AML-193 (cell line): ENCODE data around the gene EPHA6.

Source experiments
- DNase-seq, 2 experiments: peaks; one replicate each; lab custom pipeline; 2025; lab: John Stamatoyannopoulos, UW

The EPHA6 gene

DNA sequence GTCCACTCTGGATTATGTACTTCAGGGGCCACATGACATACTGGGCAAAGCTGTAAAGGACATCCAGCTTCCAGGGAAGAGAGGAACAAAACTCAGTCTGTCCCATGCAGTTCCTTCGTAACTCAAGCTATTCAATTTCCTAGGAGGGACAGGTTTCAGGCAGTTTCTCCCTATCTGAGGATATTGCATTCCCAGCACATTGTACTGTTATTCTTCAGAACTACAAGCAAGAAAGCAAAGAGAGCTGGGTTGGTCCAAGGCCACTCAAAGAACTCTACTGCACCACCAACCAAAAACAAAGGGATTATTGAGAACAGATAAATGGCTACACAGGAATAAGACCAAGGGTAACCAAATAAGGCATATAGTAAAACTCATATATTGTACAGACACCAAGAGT, 832.5 kb downstream of the EPHA6 start:
- DNase-seq = no peak

DNA sequence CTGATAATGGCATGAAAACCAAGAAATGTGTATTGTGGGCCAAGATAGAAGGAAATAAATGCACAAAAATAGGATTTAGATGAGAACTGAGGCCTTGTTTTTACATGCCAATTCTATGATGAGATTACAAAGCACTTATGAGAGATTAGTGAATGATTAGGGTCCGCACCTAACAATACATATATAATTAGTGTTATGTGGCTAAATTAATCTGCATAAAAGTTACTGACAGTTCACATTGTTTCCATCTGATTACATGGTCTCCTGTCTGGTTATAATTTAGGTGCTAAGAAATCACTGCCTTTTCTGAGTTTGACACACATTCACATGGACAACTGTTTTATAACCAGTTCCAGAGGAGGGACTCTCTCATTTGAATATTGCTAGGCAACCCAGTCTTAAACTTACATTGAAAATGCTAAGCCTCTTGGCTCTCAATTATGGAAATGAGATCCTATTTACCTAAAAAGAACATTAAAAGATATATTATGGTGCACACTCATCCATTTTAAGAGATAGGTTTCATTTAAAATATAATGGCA, 833.1 kb downstream of the EPHA6 start:
- DNase-seq = no peak

DNA sequence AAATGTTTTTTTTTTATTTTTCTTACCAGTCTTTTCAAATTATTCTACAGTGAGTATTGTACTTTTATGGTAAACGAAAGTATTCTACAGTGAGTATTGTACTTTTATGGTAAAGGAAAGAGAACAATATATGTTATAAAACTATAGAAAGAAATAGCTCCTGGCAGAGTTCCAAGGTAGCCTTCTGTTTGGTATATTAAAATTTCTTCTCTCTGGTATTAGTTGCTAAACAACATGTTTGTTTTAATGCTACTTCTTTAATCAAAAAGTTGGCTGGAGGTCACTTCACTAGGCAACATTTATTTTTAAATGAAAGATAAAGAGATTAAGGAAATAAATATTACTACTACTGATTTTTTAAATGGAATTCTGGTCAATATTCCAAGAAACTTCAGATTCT, 841.6 kb downstream of the EPHA6 start:
- no peak for DNase-seq

DNA sequence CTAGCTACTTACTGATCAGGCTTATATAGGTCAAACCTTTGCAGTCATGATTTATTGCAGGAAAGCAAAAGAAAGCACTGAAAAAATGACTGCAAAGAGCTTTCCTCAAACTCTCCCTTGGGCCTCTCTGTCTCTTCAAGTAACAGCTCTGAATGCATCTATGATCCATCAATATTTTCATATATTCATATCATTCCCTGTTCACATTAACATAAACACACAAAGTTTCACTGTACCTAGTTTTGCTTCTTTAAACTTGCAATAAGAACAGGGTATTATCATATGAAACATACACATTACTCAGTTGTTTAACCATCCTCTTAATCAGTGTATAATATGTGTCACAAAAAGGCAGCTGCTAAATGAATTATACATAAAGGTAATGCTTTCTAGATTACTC, 842.2 kb downstream of the EPHA6 start:
- DNase-seq = no peak

DNA sequence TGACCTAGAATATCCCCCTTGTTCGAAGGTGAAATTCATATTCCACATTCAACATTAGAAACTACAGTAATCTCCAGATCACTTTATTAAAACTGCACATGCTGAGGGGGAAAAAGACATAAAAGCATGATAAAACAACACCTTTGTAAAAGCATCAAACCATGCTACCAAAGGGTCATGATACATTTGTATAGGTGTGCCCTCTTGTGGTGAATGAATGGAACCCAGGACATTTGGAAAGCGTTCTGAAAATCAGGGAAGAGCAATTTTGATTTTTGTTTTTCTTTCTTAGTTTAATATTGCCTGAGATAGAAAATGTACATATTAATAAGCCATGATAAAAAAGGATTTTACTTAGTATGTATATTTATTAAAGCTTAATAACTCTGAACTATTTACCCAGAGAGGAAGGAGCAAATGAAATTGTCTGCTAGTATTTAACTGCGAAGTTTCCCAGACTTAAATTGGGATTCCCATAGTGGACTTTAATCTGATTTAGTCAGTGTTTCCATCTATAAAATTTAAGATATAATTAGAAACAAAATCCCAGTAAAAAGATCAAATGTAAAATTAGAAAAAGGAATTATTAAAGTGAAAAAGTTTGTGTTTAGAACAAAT, 844.4 kb downstream of the EPHA6 start:
- peak; percentile 23 to 24 for DNase-seq

DNA sequence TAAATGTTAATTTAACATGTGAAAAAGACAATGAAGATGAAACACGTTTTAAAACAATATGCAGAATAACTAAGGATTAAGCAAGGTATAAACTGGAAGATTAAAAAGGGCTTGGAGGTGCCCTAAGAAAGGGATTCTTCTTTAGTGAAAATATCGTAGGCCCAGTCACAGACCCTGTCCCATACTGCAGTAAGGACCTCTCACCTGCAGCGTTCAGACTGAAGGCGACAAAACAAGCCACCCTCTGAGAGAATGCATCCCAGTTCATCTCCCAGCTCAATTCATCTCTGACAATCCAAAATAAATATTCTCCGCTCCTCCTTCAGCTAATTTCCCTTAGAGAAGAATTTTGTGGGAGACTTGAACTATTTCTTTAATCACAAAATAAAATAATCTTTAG, 847.9 kb downstream of the EPHA6 start:
- no peak for DNase-seq

DNA sequence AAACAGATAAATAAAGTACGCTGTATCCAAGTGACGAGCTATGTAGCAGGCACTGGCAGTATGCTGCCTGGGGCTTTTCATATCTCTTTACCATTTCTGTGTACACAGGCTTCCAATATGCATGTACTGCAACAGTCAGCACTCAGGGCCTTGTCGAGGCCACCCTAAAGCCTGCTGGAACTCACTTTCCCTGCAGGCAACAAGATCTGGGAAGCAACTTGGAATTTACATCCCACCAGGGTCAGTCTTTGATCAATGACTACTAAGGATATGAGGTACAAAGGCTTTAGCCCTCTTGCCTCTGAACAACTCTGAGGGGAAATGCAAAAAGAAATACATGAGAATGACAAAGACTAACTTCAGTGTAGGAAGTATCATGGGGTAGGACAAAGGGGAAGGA, 848.4 kb downstream of the EPHA6 start:
- no peak for DNase-seq

DNA sequence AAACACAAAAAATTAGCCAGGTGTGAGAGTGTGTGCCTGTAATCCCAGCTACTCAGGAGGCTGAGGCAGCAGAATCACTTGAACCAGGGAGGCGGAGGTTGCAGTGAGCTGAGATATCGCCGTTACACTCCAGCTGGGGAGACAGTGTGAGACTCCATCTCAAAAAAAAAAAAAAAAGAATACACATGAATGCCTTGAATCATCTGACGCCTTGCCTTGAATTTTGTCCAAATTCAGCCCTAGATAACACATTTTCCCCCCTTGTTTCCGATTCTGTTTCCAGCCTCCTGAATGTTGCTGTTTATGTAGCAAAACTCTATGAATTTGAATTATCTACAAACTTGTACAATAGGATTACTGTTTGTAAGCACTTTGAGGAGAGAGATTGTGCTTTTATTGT, 851.5 kb downstream of the EPHA6 start:
- no peak for DNase-seq

DNA sequence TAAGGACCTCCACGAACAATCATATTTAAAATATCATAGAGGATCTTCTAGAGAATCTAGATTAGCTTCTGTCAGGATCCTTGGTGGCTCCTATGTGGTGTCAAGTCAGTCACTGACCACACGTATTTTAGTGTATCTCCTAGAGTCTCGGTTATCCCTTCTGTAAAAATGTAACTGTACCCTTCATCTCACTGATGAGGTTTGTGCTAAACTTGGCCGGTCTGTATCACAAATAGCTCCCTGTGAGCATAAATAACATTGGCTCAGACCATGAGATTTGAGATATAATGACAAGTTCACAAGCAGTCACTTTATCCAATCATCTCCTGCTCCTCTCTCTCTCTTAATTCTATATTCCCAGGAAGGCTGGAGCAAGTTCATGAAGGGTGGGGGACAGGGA, 856.6 kb downstream of the EPHA6 start:
- DNase-seq = no peak

DNA sequence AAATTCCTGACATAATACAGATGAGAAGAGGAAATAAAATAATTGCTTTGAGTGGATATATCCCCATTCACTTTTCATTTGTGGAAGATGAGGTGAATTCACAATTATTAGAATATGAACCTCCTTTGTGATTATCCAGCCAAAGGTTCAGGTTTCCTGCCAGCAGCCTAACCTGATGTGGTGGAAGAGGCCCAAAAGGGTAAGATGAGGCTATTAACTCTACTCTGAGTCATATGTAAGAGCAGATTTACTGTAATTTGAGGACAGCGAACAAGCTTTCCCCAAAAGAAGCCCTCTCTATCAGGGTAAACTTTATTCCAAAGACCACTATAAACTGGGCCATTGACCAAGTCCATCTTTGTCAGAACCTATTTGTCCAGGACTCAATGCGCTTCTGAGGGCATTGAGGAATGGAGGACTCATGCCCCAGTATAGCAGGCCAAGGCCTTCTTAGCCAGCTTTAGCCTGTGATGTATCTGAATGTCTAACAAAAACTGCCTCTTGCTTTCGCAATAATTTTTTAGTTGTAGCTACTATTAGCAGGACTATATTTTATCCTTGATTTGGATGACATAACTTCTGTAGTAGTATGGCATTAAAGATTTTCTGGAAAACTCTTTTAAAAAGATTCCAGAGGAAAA, 859.1 kb downstream of the EPHA6 start:
- no peak for DNase-seq

DNA sequence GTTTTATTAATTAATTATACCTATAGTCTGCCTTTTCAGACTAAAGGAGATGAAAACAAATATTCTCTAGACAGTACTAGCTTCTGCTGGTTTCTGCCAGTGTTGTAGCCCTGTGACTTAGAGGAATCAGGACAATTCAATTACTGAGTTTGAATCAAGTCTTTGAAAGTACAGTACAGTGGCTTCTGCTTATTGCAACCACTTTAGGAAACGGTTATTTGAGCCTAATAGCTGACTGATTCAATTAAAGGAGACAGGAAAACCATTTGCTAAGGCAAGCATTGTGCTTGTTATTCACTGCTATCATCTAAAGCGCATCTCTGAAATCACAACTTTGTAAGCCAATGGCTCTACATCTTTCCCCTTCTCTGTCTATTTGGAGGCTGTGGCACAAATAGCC, 860.1 kb downstream of the EPHA6 start:
- no peak for DNase-seq

DNA sequence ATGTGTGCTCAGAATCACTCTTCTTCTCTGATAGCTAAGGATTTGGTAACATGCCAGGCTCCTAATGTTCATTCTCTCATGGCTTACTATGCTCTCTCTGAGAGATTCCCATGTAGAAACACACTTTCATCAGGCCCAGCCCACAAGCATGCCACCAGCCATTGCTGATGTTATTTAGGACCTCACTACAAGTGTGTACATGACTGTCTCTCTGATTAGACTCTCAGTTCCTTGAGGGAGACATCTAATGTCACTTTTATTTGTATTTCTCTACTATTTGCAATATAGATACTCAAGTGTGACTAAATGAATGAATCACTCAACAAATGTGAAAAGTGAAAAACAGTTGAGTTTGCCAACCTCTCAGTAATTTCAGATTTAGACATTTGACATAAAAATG, 865.8 kb downstream of the EPHA6 start:
- no peak for DNase-seq

DNA sequence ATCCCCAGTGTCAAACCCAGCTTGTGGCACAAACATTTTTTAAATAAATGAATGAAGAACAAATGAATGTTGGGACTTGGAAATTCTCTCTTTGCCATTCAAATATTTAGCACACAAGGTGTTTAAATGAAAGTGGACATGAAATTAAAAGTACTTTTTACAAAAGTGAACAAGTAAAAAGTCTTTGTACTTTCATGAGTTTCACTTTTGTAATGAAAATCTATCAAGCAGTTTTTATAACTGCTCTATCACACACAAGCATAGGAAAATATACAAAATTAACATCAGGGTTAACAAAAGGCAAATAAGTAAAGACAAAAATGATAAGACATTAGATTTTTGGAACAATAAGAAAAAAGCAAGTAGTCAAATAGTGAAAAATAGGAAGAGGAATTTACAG, 866.3 kb downstream of the EPHA6 start:
- DNase-seq = no peak

DNA sequence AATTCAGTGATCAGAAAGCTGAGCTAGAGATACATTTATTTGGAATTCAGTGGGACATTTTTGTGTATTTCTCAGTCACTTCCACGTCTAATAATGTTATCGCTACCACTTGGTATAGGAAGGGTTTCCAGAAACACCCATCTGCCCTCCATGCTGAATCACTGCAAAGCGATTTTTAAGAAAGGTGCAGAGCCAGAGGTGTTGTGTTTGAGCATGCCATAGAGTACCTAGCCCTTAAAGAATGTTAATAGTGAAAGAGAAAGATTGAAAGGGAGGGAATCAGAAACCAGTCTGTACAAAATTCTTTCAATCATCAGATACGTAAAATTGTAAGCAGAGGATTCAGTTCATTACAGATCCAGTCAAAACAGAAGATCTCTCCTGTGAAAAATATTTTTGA, 870.1 kb downstream of the EPHA6 start:
- no peak for DNase-seq

DNA sequence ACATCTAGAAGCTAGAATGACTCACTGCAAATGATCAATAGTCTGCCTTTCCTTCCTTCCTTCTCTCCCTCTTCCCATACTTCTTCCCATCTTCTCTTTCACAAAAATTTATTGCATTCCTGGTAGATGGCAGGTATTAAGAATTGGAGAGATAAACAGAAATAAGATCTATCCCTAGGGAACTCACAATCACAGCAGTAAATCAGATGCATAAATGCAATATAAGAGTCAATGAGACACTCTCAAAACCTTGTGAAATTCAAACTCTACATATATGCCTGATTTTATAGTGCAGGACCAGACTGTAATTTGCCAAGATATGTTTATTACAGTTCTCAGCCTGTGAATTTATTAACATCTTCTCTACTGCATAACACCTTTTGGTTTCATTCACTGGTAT, 871.9 kb downstream of the EPHA6 start:
- DNase-seq = no peak

DNA sequence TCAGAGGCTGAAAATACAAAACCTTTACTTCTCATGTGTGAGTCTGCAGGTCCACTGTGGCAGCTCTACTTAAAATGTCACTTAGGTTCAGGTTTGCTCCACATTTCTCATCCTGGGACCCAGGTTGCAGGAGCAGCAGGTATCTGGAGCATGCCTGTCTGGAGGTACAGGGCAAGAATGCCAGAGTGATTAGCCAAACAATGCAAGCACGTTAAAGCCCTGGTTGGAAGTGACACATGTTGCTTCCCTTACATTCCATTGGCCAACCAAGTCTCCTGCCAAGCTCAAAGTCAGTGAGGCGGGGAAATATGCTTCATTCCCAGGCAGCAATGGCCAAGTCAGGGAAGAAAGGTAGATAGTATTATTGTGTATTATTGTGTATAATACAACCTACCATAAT, 873.3 kb downstream of the EPHA6 start:
- no peak for DNase-seq

DNA sequence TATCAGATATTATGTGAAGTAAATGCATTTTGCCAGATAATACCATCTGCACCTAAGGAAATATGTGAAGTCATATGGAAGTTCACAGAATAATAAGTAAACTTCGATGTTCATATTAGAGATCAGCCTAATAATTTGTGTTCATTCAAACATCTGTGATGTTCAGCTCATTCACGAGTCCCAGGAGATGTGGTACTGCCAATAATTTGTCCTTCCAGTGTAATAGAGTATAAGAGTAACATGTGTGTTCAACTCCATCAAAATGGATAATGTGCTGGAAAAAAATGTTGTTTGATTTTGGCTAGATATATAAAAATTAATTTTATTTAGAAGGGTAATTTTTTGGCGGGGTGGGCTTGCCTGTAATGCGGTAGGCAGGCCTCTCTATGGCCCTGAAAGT, 874.7 kb downstream of the EPHA6 start:
- DNase-seq = no peak

DNA sequence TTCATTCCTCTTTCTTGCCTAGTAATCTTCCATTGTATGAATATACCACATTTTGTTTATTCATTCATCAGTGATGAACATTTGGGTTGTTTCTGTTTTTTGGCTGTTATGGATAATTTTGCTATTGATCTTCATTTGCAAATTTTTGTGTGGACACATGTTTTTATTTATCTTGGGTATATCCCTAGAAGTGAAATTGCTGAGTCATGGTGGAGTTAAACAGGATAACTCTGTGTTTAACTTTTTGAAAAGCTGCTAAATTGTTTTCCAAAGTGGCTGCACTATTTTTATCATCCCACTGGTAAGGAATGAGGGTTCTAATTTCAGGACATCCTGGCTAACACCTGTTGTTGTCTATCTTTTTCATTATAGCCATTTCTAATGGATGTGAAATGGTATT, 875.6 kb downstream of the EPHA6 start:
- no peak for DNase-seq

DNA sequence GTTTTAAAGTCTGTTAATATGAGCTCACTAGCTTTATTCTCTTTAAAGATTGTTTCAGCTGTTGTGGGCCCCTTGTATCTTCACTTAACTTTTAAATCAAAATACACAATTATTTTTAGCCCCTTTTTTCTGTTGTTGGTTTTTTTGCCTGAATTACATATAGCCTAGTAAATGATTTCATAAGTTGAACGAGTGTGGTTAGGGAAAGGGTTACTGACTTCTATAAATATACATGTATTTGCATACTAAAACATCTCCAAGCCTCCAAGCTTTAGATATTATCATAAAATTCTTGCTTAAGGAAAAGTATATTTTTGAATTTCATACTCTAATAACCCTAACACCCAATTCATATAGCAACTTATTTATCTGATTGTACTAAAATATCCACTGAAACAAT, 877.0 kb downstream of the EPHA6 start:
- no peak for DNase-seq

DNA sequence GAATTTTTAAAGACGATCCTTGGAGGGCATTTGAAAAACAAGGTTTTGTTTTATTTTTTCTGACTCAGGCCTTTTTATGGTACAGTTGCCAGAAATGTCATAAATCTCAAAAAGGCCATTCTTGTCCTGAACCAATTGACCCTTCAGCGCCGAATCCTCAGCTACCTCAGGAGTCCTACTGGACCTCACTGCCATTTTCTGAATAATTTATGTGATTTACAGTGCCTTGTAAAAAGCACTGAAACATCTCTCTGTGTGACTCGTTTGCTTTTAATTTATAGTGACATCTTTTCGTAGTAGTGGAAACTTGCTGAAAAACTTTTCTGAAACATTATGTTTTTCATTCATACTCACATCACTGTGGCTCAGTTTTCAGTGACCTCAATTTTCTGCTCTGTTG, 878.0 kb downstream of the EPHA6 start:
- no peak for DNase-seq

DNA sequence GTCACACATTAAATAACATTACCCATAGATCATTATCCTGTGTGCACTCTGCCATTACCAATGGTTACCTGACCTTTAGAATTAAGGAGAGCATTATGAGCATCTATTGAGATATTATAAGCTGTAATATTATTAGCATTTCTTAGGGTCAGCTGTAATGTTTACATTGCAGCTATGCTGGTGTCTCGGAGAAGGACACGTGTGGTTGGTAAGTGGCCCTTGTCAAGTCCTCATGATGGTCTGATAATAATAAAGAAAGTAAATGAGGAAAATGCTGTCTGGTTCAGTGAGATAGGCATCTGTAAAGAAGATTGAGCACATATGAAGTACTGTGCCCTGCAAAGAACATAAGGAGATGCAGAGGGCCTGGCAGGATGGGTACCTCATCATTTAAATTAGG, 878.4 kb downstream of the EPHA6 start:
- no peak for DNase-seq

DNA sequence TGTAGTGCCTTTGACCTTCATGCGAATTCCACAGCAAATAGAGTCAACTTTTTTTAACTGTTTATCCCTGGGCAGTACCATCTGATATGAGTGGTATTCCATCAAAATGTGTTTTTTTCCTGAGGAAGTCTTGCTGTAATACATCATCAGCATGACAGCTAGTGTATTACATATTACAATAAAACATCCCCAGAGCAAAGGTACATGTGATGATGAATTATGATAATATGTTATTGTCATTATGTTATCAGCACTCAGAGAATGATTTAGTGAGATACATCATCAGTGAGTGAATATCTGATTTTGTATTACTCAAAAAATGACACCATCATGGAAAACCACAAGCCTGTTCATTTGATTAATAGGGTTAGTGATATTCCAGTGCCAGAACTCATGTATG, 880.5 kb downstream of the EPHA6 start:
- DNase-seq = no peak

DNA sequence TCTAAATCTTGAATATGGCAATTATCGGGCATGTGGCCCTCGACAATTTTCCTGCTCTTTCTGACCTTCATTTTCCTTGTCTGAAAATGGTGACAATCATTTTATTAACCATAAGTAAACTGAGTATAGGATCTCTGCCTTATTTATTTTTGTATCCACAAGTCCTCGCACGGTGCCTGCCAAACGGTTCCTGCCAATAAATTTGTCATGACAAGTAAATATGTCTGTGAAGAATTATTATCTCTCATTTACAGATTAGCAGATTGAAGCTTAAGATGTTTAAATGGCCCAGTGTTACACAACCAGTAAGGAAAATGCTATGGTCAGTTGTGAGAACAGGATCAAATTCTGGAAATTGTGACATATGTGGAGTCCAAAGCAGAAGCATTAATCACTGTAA, 884.3 kb downstream of the EPHA6 start:
- DNase-seq = no peak

DNA sequence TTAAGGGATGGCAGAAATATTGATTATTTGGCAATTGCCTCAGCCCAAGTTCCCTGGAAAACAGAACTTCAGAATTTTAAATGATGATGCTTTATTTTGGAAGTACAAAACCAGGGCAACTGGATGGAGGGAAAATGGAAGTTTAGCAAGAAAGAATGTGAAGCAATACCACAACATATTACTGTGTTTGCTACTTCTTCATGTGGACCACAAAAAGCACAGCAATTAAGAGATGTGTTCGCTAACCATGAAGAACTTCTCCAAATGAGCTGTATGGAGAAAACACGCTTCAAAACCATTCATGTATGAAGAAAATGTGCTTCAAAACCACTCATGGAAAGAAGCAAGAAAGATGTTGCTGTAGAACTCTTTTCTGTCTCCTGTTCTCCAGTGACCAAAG, 885.5 kb downstream of the EPHA6 start:
- DNase-seq = no peak
